ENCODE results near the gene TENT5D. TPM values are rescaled to one million over a fixed set of nuclear protein-coding genes. Genes with fewer than 3 reads are reported as not detected.
"Not testable (repeated sequence)": the region's sequence is repeated elsewhere in the genome, so short reads cannot be mapped to it uniquely, and the experiment has no call there.

The TENT5D gene
- total RNA-seq, result not detected

DNA sequence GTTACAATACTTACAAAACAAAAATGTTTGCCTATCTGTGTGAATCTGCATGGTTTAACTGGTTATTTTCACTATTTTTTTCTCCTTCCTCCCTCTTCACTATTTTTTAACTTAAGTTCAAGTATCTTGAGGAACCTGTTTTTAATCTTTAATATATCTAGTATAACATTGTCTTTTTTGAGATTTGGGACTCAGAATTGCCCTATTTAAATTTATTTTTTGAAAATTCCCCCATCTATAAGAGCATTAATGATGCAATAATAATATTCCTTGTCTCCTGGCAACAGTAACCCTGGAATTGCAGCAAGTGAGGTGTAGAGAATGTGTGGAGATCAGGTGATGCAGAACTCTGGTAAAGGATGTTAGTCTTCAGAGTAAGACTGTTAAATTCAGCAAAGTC, at the start of gene TENT5D:
TSS of gene TENT5D (plus strand) at position 301 of the 400 bp plus-strand sequence. CDS start 22,093 bp downstream, outside the sequence.
- intact Hi-C loops (cut with micrococcal nuclease), result no loop called here
- no peaks in the 10 kb centered on the region for H3K36me3 Mint-ChIP-seq
- POLR2A ChIA-PET, result no interaction called here

DNA sequence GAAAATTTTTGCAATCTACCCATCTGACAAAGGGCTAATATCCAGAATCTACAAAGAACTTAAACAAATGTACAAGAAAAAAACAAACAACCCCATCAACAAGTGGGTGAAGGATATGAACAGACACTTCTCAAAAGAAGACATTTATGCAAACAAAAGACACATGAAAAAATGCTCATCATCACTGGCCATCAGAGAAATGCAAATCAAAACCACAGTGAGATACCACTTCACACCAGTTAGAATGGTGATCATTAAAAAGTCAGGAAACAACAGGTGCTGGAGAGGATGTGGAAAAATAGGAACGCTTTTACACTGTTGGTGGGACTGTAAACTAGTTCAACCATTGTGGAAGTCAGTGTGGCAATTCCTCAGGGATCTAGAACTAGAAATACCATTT, 34.6 kb upstream of the TENT5D start:
- H3K36me3 Mint-ChIP-seq; intact Hi-C loops (cut with micrococcal nuclease); H3K9me3 Mint-ChIP-seq; H3K27ac Mint-ChIP-seq; DNase-seq; H3K27me3 Mint-ChIP-seq; POLR2A ChIA-PET; CTCF ChIA-PET; H3K4me3 Mint-ChIP-seq; H3K4me1 Mint-ChIP-seq (ENCODE audit: low read depth): not testable (repeated sequence)

More for the DNA sequence above, at the start of gene TENT5D:
- no peak for DNase-seq
- no peaks in the 10 kb centered on the region for H3K4me1 Mint-ChIP-seq (ENCODE audit: low read depth)
- no peak within 1 kb of the TSS for H3K4me3 Mint-ChIP-seq
- no peak within 1 kb of the TSS for H3K27ac Mint-ChIP-seq
- no peaks in the 10 kb centered on the region for H3K27me3 Mint-ChIP-seq
- CTCF ChIA-PET, result no interaction called here
- H3K9me3 Mint-ChIP-seq, result peaks cover 4% of the 10 kb centered on the region

DNA sequence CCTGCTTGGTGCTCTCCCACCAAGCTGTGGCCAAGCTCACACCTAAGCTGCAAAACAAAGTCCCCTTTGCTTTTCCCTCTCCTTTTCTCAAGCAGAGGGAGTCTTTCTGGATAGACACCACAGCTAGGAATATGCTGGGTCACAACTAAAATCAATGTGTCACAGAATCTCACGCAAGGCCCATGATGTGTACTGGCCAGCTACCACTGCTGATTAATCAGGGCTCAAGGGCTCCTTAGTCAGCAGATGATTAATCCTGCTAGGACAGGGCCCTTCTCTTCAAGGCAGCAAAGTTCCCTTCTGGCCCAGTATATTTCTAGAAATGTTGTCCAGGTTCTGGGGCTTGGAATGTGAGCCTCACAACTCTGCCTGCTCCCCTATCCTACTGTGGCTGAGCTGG, 32.0 kb upstream of the TENT5D start:
- Mint-ChIP-seq H3K27ac (no peak overlapping the region), H3K9me3 (no peaks in the 10 kb centered on the region), H3K4me1 (ENCODE audit: low read depth) (no peaks in the 10 kb centered on the region), H3K4me3 (no peak overlapping the region), H3K36me3 (no peaks in the 10 kb centered on the region), H3K27me3 (no peaks in the 10 kb centered on the region)
- intact Hi-C loops (cut with micrococcal nuclease), result no loop called here
- ChIA-PET CTCF (no interaction called here), POLR2A (no interaction called here)
- no peak for DNase-seq

DNA sequence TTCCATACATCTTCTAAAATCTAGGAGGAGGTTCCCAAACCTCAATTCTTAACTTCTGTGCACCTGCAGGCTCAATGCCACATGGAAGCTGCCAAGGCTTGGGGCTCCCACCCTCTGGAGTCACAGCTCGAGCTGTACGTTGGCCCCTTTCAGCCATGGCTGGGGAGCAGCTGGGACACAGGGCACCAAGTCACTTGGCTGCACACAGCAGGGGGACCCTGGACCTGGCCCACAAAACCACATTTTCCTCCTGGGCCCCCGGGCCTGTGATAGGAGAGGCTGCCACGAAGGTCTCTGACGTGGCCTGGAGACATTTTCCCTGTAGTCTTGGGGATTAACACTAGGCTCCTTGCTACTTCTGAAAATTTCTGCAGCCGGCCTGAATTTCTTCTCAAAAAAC, 8.2 kb upstream of the TENT5D start:
- intact Hi-C loops (cut with micrococcal nuclease), result no loop called here
- ChIA-PET CTCF (no interaction called here), POLR2A (no interaction called here)
- no peak overlapping the region for H3K27ac Mint-ChIP-seq
- H3K9me3 Mint-ChIP-seq, result peaks cover 3% of the 10 kb centered on the region
- H3K4me3 Mint-ChIP-seq, result no peak overlapping the region
- DNase-seq, result no peak
- no peaks in the 10 kb centered on the region for H3K4me1 Mint-ChIP-seq (ENCODE audit: low read depth)
- no peaks in the 10 kb centered on the region for H3K36me3 Mint-ChIP-seq
- H3K27me3 Mint-ChIP-seq, result no peaks in the 10 kb centered on the region

DNA sequence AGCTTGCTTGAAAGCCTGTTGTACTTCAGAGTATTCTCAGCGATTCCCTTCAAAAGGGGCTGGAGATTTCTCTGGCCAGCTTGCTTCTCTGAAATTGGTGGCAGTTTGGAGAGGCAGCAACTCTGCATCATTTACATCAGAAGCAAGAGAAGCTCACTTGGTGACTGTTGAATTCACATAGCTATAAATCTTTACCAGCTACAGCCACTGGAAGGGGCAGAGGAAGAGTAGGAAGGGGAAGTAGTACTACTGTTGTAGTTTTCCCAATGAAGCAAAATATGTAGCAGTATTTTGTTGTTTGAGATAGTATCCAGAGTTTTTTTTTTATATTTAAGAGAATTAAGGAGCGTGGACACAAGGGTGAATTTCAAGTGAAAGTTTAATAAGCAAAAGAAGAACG, 2.8 kb downstream of the TENT5D start:
- Mint-ChIP-seq H3K4me1 (ENCODE audit: low read depth) (no peaks in the 10 kb centered on the region), H3K9me3 (no peaks in the 10 kb centered on the region), H3K27me3 (no peaks in the 10 kb centered on the region), H3K4me3 (no peak overlapping the region), H3K36me3 (no peaks in the 10 kb centered on the region), H3K27ac (no peak overlapping the region)
- ChIA-PET CTCF (interaction anchor here (1.2 kb wide), 1 partner anchor 9 kb away, joined by 3 read pairs; no protein-coding TSS in a partner anchor), POLR2A (no interaction called here)
- intact Hi-C loops (cut with micrococcal nuclease), result no loop called here
- no peak for DNase-seq

DNA sequence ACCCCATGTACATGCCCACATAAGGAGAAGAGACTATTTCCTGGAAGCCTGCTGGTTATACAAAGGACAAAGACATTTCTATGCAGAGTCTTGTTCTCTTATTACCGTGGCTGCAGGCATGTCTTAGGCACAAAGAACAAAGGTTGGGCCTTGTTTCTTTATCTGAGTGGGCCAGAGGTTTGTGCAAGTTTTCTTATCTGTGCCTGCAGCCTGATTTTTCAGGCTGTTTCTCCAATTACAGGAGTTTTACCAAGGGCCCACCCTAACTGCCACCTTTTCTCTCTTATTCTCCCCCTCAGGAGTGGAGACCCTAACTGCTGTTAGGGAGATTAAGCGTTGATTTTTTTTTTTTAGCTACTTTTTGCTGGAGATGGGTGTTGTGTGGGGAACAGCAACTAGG, 3.5 kb downstream of the TENT5D start:
- H3K4me1 Mint-ChIP-seq (ENCODE audit: low read depth), result no peaks in the 10 kb centered on the region
- no peak overlapping the region for H3K4me3 Mint-ChIP-seq
- H3K27me3 Mint-ChIP-seq, result no peaks in the 10 kb centered on the region
- DNase-seq, result no peak
- ChIA-PET POLR2A (no interaction called here), CTCF (interaction anchor here (1.2 kb wide), 1 partner anchor 8 kb away, joined by 3 read pairs; no protein-coding TSS in a partner anchor)
- no peaks in the 10 kb centered on the region for H3K9me3 Mint-ChIP-seq
- intact Hi-C loops (cut with micrococcal nuclease), result no loop called here
- no peaks in the 10 kb centered on the region for H3K36me3 Mint-ChIP-seq
- H3K27ac Mint-ChIP-seq, result no peak overlapping the region

DNA sequence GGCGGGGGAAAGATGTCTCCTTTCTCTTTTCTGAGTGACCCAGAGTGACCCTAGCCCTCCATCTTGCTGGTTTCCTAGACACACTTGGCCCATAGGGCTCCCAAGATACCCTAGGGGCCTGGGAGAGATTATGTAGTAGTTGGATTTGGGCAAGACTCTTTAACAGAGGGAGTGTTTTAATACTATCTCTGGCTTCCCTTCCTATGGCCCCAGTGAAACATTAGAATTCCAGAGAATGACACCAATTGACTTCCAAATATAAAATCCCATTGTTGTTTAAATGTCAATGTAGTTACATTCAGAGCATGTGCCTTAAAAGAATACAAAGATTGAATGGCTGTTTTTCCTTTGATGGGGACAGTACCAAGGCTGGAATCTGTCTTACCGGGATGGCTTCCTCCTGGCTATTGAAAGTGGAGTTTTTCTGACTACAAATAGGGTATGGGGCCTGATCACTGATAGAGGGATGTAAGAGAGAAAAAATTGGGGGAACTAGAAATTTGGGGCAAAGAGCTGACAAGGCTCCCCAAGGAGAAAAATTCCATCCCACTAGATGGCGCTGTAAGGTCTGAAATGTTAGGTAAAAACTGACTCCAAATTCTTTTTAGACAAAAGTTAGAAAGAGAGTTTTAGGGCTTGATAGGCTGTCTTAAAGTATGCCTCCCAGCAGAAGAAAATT, 10.7 kb downstream of the TENT5D start:
- H3K27ac Mint-ChIP-seq, result no peak overlapping the region
- no peaks in the 10 kb centered on the region for H3K36me3 Mint-ChIP-seq
- POLR2A ChIA-PET, result no interaction called here
- H3K4me1 Mint-ChIP-seq (ENCODE audit: low read depth), result no peaks in the 10 kb centered on the region
- H3K4me3 Mint-ChIP-seq, result no peak overlapping the region
- CTCF ChIA-PET, result no interaction called here
- peak; percentile 8 for DNase-seq
- H3K9me3 Mint-ChIP-seq, result no peaks in the 10 kb centered on the region
- intact Hi-C loops (cut with micrococcal nuclease), result loop anchor here (2.0 kb wide), 1 partner anchor 148 kb away; no protein-coding TSS in a partner anchor
- no peaks in the 10 kb centered on the region for H3K27me3 Mint-ChIP-seq

DNA sequence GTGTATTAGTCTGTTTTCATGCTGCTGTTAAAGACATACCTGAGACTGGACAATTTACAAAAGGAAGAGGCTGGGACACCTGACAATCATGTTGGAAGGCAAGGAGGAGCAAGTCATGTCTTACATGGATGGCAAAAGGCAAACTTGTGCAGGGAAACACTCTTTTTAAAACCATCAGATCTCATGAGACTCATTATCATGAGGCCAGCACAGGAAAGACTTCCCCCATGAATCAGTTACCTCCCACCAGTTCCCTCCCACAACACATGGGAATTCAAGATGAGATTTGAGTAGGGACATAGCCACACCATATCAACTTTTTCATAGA, 11.2 kb downstream of the TENT5D start:
- H3K9me3 Mint-ChIP-seq, result no peaks in the 10 kb centered on the region
- intact Hi-C loops (cut with micrococcal nuclease), result loop anchor here (2.0 kb wide), 1 partner anchor 147 kb away; no protein-coding TSS in a partner anchor
- no peak overlapping the region for H3K27ac Mint-ChIP-seq
- DNase-seq, result no peak
- H3K36me3 Mint-ChIP-seq, result no peaks in the 10 kb centered on the region
- ChIA-PET POLR2A (no interaction called here), CTCF (no interaction called here)
- no peak overlapping the region for H3K4me3 Mint-ChIP-seq
- no peaks in the 10 kb centered on the region for H3K27me3 Mint-ChIP-seq
- H3K4me1 Mint-ChIP-seq (ENCODE audit: low read depth), result no peaks in the 10 kb centered on the region

DNA sequence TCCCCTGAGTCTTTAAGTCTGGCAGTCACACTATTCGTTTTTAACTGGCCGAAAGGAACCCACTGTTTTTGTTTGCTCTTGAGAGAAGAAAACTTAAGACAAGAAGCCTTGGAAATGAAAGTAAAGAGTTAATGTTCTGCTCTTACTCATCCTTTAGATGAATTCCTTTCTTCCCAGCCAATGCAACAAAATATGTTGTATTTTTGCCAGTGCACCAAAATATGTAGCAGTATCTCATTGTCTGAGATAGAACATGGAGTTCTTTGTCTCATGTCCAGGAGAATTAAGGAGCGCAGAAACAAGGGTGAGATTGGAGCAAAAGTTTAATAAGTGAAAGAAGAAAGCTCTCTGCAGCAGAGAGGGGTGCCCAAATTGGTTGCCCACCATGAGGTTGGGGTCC, 12.2 kb downstream of the TENT5D start:
- no peaks in the 10 kb centered on the region for H3K4me1 Mint-ChIP-seq (ENCODE audit: low read depth)
- no peak for DNase-seq
- ChIA-PET CTCF (interaction anchor here (0.7 kb wide), 1 partner anchor 9 kb away, joined by 3 read pairs; no protein-coding TSS in a partner anchor), POLR2A (no interaction called here)
- H3K27ac Mint-ChIP-seq, result no peak overlapping the region
- H3K4me3 Mint-ChIP-seq, result no peak overlapping the region
- H3K9me3 Mint-ChIP-seq, result no peaks in the 10 kb centered on the region
- intact Hi-C loops (cut with micrococcal nuclease), result no loop called here
- no peaks in the 10 kb centered on the region for H3K36me3 Mint-ChIP-seq
- H3K27me3 Mint-ChIP-seq, result no peaks in the 10 kb centered on the region

DNA sequence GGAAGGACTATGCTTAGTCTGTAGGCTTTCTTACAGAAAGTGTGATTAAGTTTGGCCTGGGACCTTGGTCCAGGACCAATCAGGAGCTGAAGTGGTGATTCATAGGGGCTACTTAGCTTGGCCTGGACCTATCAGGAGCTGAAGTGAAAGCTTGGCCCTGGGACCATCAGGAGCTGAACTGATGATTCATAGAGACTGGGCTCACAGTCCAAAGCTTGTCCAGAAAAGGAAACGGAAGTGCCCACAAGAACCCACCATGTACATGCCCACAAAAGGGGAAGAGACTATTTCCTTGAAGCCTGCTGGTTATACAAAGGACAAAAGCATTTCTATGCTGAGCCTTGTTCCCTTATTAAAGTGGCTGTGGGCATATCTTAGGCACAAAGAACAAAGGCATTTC, 12.6 kb downstream of the TENT5D start:
- DNase-seq, result no peak
- intact Hi-C loops (cut with micrococcal nuclease), result no loop called here
- ChIA-PET CTCF (no interaction called here), POLR2A (no interaction called here)
- H3K27ac Mint-ChIP-seq, result no peak overlapping the region
- H3K36me3 Mint-ChIP-seq, result no peaks in the 10 kb centered on the region
- no peaks in the 10 kb centered on the region for H3K9me3 Mint-ChIP-seq
- H3K4me1 Mint-ChIP-seq (ENCODE audit: low read depth), result no peaks in the 10 kb centered on the region
- H3K4me3 Mint-ChIP-seq, result no peak overlapping the region
- no peaks in the 10 kb centered on the region for H3K27me3 Mint-ChIP-seq

DNA sequence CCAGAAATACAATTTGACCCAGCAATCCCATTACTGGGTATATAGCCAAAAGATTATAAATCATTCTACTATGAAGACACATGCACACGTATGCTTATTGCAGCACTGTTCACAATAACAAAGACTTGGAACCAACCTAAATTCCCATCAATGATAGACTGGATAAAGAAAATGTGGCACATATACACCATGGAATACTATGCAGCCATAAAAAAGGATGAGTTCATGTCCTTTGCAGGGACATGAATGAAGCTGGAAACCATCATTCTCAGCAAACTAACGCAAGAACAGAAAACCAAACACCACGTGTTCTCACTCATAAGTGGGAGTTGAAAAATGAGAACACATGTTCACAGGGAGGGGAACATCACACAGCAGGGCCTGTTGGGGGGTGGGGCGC, 47.9 kb downstream of the TENT5D start:
- intact Hi-C loops (cut with micrococcal nuclease); CTCF ChIA-PET: not testable (repeated sequence)

DNA sequence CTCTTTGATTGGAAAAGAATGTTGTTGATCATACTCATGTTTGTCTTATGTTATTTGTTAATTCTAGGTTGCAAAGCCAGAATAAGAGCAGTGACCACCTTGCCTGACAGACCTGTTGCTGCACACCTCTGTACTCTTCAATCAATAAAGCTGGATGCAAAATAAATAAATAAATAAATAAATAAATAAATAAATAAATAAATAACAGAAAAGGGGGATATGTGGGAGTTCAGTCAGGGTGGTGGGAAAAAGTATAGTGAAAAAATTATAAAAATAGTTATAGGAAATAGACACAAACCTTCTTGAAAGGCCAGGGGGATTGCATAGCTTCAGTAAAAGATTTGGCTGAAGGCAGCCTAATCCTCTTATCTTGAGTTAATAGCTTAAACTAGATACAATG, 51.3 kb downstream of the TENT5D start:
- Mint-ChIP-seq H3K36me3 (no peaks in the 10 kb centered on the region), H3K27ac (no peak overlapping the region), H3K9me3 (peaks cover 19% of the 10 kb centered on the region), H3K4me1 (ENCODE audit: low read depth) (no peaks in the 10 kb centered on the region), H3K4me3 (no peak overlapping the region), H3K27me3 (no peaks in the 10 kb centered on the region)
- DNase-seq, result no peak
- CTCF ChIA-PET, result no interaction called here
- POLR2A ChIA-PET, result no interaction called here
- intact Hi-C loops (cut with micrococcal nuclease), result no loop called here

More for the DNA sequence above, 47.9 kb downstream of the TENT5D start:
- H3K4me1 Mint-ChIP-seq (ENCODE audit: low read depth); POLR2A ChIA-PET; H3K27ac Mint-ChIP-seq; H3K4me3 Mint-ChIP-seq; DNase-seq; H3K27me3 Mint-ChIP-seq; H3K36me3 Mint-ChIP-seq: not testable (repeated sequence)
- H3K9me3 Mint-ChIP-seq, result peaks cover 16% of the 10 kb centered on the region

DNA sequence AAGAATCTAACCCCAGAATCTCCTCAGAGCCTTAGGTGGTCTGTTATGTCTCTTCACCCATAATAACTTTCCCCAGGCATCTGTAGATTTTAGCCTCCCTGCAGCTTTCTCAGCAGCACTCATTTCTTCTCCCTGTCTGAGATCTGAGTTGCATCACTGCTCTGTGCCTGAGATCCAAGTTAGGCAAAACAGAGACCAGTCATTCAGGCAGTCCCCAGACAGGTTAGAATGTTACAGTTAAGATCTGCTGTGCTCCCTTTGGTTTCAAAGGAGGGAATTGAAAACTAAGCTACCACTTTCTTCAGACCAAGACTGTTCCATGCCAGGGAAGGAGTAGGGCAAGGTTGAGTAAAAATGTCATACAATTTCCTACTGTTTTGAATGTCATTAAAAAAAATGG, 65.3 kb downstream of the TENT5D start:
- H3K27me3 Mint-ChIP-seq, result no peaks in the 10 kb centered on the region
- H3K9me3 Mint-ChIP-seq, result no peaks in the 10 kb centered on the region
- intact Hi-C loops (cut with micrococcal nuclease), result no loop called here
- no peak overlapping the region for H3K27ac Mint-ChIP-seq
- no peaks in the 10 kb centered on the region for H3K36me3 Mint-ChIP-seq
- DNase-seq, result no peak
- ChIA-PET POLR2A (no interaction called here), CTCF (no interaction called here)
- no peak overlapping the region for H3K4me3 Mint-ChIP-seq
- H3K4me1 Mint-ChIP-seq (ENCODE audit: low read depth), result no peaks in the 10 kb centered on the region

Measured in activated CD4-positive, alpha-beta memory T cell treated with anti-CD3 and anti-CD28 coated beads for 36 hours (primary cell).